Subcutaneous abdominal adipose tissue (tissue), 5 donors: ENCODE data around the gene DIRAS1.

ENCODE experiments used
- H3K27ac ChIP-seq: one replicate; pipeline ENCODE4 v1.7.0; 2013; ENCODE audit warnings: low read depth, mild to moderate bottlenecking, inconsistent platforms, low read length, moderate library complexity
- H3K27me3 ChIP-seq, 5 donors: one replicate each; pipeline ENCODE4 v1.7.0; 2013; ENCODE audit warnings: low read length in 5 of 5, inconsistent platforms in 1 of 5; ENCODE audit not compliant: control insufficient read depth in 5 of 5, insufficient read depth in 4 of 5
- H3K36me3 ChIP-seq, 5 donors: one replicate each; pipeline ENCODE4 v1.7.0; 2013; ENCODE audit warnings: low read length in 5 of 5; ENCODE audit not compliant: control insufficient read depth in 5 of 5, insufficient read depth in 5 of 5
- H3K4me1 ChIP-seq, 5 donors: one replicate each; pipeline ENCODE4 v1.7.0; 2013; ENCODE audit warnings: low read length in 5 of 5, mild to moderate bottlenecking in 3 of 5, moderate library complexity in 1 of 5; ENCODE audit not compliant: control insufficient read depth in 5 of 5, insufficient read depth in 5 of 5
- H3K4me3 ChIP-seq, 5 donors: one replicate each; pipeline ENCODE4 v1.7.0; 2013; ENCODE audit warnings: low read length in 5 of 5, low read depth in 1 of 5
- H3K9ac ChIP-seq, 5 donors: one replicate each; pipeline ENCODE4 v1.7.0; 2013; ENCODE audit warnings: low read length in 5 of 5, mild to moderate bottlenecking in 4 of 5, moderate library complexity in 3 of 5
- H3K9me3 ChIP-seq, 5 donors: one replicate each; pipeline ENCODE4 v1.7.0; 2013; ENCODE audit warnings: low read length in 5 of 5; ENCODE audit not compliant: control insufficient read depth in 5 of 5
- donor health status: healthy.
- donor health status: healthy.
- donor health status: healthy.
- donor health status: healthy.
- donor health status: healthy.

The DIRAS1 gene

DNA sequence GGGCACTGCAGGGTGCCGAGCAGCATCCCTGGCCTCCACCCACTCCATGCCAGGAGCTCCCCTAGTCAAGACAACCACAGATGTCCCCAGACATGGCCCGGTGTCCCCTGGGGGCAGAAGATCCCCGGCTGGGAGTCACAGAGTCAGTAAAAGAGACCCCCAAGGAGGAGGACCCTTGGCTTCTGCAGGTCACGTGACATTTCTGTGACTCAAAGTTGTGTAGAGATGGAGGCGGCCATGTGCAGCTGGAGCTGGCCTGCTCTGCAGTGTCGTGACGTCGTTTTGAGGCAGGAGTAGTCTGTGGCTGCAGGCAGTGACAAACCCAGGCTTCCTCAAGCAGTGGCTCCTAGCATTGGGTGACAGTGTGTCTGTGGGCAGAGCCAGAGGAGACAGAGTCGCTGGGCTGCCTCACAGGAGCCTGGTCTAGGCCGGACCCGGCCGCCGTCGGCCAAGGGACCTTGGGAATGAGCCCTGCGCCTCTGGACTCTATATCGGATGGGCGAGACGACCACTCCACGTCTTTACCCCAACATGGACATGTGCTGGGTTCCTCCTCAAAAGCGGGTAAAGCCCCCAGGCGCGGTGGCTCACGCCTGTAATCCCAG is 7.7 kb upstream of the DIRAS1 start:
- peaks cover 0 to 18% (median 11%) of the 10 kb centered on the region in 5 donors for H3K36me3 ChIP-seq
- H3K9me3 ChIP-seq: no peaks in the 10 kb centered on the region
- H3K4me1 ChIP-seq: peaks cover 0 to 3% (median 1%) of the 10 kb centered on the region in 5 donors
- no peak overlapping the region for H3K9ac ChIP-seq
- no peak overlapping the region for H3K27ac ChIP-seq
- H3K27me3 ChIP-seq: peaks cover 19 to 29% (median 23%) of the 10 kb centered on the region in 5 donors
- H3K4me3 ChIP-seq: no peak overlapping the region

DNA sequence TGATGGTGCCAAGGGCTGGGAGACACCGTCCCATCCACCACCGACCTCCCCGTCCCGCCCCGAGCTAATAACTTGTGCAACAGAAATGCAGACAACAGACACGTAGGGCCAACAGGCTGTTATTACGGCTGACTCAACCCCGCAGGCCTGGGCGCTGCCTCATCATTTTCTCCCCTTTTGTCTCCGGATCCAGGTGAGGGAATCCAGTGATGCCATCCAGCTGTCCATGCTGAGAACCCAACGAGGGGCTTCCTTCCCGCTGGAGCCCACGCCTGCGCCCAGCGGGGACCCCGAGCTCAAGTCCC is 6.4 kb upstream of the DIRAS1 start:
- H3K4me3 ChIP-seq: no peak overlapping the region
- H3K27ac ChIP-seq: no peak overlapping the region
- H3K27me3 ChIP-seq: peaks cover 24 to 40% (median 30%) of the 10 kb centered on the region in 5 donors
- peaks cover 0 to 13% (median 3%) of the 10 kb centered on the region in 5 donors for H3K4me1 ChIP-seq
- peaks cover 0 to 9% (median 5%) of the 10 kb centered on the region in 5 donors for H3K36me3 ChIP-seq
- H3K9ac ChIP-seq: no peak overlapping the region
- H3K9me3 ChIP-seq: no peaks in the 10 kb centered on the region

DNA sequence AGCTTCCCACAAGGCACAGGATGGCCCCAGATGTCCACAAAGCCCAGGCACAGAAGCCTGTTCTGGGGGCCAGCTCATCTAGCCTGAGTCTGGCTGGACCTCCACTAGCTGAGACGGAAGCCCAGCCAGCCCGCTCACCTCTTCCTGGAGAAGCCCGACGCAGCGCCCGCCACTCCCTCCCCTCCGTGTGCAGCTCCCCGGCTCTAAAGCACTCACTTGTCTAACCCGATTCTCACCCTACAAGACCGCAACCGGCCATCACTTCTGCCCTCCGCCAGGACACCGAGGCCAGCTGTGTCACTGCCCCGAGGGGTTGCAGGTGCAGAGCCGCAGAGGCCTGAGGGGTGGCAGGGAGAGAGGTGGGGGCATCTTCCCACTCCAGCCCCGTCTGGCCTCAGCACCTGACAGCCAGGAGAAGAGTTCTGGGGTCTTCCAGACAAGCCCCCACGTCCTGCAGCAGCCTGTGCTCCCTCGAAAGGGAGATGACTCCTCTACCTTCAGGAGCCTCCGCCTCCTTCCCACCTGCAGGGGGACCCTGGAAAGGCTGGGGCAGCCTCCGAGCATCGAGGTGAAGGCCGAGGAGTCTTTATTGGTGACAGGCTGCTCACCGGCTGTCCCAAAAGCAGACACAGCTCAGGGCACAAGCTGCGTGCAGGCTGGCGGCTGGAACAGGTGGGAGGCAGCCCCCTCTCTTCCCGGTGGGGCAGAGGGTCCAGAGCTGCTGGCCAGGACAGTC is 5.9 kb upstream of the DIRAS1 start:
- no peak overlapping the region for H3K9ac ChIP-seq
- no peak overlapping the region for H3K4me3 ChIP-seq
- H3K4me1 ChIP-seq: peaks cover 0 to 14% (median 3%) of the 10 kb centered on the region in 5 donors
- peaks cover 26 to 45% (median 34%) of the 10 kb centered on the region in 5 donors for H3K27me3 ChIP-seq
- no peaks in the 10 kb centered on the region for H3K9me3 ChIP-seq
- peaks cover 0 to 4% (median 2%) of the 10 kb centered on the region in 5 donors for H3K36me3 ChIP-seq
- no peak overlapping the region for H3K27ac ChIP-seq

DNA sequence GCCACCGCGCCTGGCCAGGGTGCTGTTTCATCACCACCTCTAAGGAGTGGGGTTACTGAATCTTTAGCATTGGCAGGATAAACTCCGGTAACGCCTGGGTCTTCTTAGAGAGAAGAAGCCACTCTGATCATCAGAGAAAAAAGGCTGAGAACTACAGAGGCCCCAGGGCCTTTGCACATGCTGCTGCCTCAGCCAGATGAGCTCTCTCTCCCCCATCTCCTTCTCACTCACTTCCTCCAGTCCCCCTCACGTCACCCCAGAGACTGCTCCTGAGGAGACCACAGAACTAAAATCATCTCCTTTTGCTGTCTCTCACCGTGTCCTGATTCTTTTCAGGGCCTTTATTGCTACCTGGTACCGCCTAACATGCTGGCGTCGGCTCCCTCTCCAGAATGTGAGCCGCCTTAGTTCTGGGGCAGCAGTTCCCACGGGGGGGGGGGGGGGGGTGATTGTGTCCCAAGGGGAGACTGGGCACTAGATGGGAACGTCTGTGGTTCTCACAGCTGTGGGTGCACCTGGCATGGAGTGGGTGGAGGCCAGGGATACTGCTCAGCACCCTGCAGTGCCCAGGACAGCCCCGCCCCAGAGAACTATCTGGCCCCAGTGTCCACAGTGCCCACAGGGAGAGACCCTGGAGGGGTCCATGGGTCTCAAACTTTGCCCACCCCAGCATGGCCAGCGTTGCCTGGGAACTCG is 5.1 kb upstream of the DIRAS1 start:
- no peak overlapping the region for H3K27ac ChIP-seq
- peaks cover 0 to 19% (median 6%) of the 10 kb centered on the region in 5 donors for H3K4me1 ChIP-seq
- H3K4me3 ChIP-seq: no peak overlapping the region
- no peak overlapping the region for H3K9ac ChIP-seq
- peaks cover 30 to 52% (median 41%) of the 10 kb centered on the region in 5 donors for H3K27me3 ChIP-seq
- H3K36me3 ChIP-seq: no peaks in the 10 kb centered on the region
- H3K9me3 ChIP-seq: no peaks in the 10 kb centered on the region

DNA sequence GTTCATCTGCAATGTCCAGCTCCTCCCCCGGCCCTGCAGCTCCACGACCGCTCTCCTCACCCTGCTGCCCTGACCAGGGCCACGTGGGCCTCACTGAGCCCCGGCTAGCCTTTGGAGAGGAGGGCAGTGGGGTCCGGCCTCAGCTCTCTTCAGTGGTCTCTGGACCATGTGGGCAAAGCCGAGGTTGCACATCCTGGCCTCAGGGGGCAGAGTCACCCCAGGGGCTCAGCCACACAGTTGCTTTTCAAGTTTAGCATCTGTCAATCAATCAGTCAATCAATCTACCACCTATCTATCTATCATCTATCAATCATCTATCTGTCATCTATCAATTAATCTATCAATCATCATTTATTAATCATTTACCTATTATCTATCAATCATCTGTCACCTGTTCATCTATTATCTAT is 3.0 kb upstream of the DIRAS1 start:
- no peak overlapping the region for H3K27ac ChIP-seq
- H3K9ac ChIP-seq: no peak overlapping the region
- H3K27me3 ChIP-seq: peaks cover 35 to 65% (median 51%) of the 10 kb centered on the region in 5 donors
- H3K9me3 ChIP-seq: no peaks in the 10 kb centered on the region
- peaks cover 0 to 31% (median 6%) of the 10 kb centered on the region in 5 donors for H3K4me1 ChIP-seq
- H3K36me3 ChIP-seq: no peaks in the 10 kb centered on the region
- H3K4me3 ChIP-seq: no peak overlapping the region

DNA sequence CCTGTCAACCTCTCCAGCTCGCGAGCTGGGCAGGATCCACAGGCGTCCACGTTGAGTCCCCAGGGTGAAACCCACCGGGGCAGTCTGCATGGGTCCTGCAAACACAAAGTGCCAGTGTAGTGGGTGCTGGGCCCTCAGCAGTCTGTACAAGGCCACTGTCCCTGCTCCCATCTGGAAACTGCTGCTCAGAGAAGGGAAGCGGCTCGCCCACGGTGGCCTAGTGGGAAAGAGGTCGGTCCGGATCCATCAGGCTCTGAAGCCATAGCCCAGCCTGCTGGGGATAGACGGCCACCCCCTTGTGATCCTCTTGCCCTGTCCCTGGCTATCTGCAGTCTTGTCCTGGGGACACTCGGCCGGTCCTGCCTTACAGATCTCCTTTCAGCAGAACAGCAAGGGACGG is 2.6 kb upstream of the DIRAS1 start:
- Histone ChIP-seq H3K36me3 (no peaks in the 10 kb centered on the region), H3K27ac (no peak overlapping the region), H3K27me3 (peaks cover 35 to 67% (median 51%) of the 10 kb centered on the region in 5 donors), H3K9ac (no peak overlapping the region), H3K4me1 (peaks cover 0 to 31% (median 6%) of the 10 kb centered on the region in 5 donors), H3K9me3 (no peaks in the 10 kb centered on the region), H3K4me3 (no peak overlapping the region)

DNA sequence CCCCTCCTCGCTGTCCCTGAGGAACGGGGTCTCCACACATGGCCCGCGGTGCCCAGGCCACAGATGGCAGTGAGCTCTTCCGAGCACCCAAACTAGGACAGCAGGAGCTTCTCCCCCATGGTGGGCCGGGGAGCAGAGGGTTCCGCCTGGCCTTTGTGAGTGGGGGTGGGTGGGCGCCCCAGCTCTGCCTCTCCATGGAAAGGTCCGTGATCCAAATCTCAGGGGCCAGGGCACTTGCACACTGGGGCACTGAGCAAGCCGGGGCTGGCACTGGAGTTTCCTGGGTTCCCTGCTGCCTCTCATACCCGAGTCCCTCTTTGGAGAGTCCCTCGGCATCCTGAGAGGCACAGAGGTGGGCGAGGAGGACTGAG is 2.2 kb upstream of the DIRAS1 start:
- H3K27ac ChIP-seq: no peak overlapping the region
- no peak overlapping the region for H3K9ac ChIP-seq
- H3K27me3 ChIP-seq: peaks cover 35 to 64% (median 51%) of the 10 kb centered on the region in 5 donors
- no peaks in the 10 kb centered on the region for H3K36me3 ChIP-seq
- H3K4me1 ChIP-seq: peaks cover 0 to 31% (median 6%) of the 10 kb centered on the region in 5 donors
- no peak overlapping the region for H3K4me3 ChIP-seq
- no peaks in the 10 kb centered on the region for H3K9me3 ChIP-seq

DNA sequence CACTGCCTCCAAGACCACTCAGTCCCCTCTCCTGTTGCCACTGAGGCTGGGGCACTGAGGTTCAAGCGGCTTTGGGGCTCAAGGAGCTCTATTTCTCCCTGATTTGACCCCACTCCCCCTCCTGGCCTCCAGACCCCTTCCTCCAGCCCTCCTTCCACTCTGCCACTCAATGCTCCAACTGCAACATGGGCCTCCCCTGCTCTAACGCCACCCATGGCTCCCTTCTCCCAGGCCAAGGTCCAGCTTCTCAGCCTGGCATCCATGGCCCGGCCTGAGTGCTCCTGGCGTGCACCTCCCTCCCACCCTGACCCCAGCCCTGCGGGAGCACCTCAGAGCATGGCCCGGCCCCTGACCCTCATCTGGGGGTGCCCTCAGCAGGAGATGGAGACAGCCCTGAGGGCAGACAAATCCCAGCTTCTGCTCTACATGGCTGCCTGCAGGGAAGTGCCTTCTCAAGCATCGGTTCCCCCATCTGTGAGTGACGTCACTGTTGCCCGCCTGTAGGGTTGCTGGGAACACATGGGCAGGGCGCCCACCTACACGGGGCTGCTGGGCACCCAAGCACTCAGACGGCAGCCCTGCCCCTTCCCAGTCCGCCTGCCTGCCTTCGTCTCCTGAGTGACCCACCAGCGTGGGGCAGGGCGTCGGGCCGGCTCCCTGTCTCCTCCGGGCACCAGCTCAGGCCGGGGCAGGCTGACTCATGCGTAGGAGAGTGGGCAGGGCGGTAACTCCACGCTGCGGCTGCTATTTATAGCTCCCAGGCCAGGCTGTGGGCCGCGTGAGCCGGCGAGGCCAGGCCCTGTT is 1.6 kb upstream of the DIRAS1 start:
- Histone ChIP-seq H3K9ac (no peak overlapping the region), H3K9me3 (no peaks in the 10 kb centered on the region), H3K4me1 (peaks cover 0 to 31% (median 6%) of the 10 kb centered on the region in 5 donors), H3K27me3 (peaks cover 34 to 64% (median 49%) of the 10 kb centered on the region in 5 donors), H3K27ac (no peak overlapping the region), H3K4me3 (no peak overlapping the region), H3K36me3 (no peaks in the 10 kb centered on the region)

DNA sequence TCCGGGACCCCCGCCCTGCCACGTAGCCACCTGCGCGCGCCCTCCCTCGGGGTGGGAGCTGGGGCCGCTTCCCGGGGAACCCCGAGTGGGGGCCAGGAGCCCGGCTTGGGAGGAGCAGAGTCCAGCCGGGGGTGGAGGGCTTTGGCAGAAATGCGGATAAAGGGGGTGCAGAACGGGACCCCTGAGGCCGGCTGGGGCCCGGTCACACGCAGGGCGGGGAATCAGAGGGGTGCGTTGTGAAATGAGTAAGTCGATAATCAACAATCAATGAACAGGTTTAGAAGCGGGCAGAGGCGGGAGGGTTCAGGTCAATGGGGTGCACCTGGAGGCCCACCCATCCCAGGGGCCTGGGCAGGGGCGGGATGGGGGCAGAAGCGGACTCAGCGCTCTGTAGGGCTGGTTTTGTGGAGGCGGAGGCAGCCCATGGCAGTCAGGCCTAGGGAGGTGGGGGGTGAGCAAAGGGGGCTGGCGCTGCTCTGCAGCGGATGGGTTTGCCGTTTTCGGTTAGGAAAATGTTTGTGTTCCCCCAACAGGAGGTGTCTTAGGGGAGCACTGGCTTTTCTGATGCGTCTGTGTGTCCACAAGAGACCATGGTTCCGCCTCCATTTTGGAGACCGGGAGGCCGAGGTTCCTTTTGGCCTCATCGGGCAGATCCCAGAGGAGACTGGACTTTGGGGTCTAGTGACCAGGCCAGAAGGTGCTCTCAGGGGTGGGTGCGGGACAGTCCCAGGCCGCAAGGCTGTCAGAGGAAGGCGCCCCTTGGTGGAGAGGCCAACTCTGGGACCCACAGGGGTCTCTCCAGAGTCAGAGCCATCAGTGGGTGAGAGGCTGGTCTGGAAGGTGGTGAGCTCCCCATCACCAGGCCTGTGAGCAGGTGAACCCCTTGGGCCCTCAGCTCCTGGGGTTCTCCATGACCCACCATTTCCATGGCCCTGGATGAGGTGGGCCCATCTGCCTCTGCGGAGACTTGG is 683 bp upstream of the DIRAS1 start:
- Histone ChIP-seq H3K9me3 (no peaks in the 10 kb centered on the region), H3K36me3 (no peaks in the 10 kb centered on the region), H3K4me1 (peaks cover 0 to 31% (median 6%) of the 10 kb centered on the region in 5 donors), H3K9ac (no peak overlapping the region), H3K4me3 (peak overlapping the region in 1 of 5 donors; percentile 5), H3K27me3 (peaks cover 25 to 61% (median 45%) of the 10 kb centered on the region in 5 donors), H3K27ac (no peak overlapping the region)
